NCI-H1105 (cell line): ENCODE results near the gene ALKAL2.
"Not testable (repeated sequence)": the region's sequence is repeated elsewhere in the genome, so short reads cannot be mapped to it uniquely, and the experiment has no call there.

Experiments used
- DNase-seq: peaks from one replicate; lab custom pipeline; 2025; lab: John Stamatoyannopoulos, UW

ALKAL2 gene

GRCh38 chr2:287911-288757 is at the start of gene ALKAL2:
Gene ALKAL2, minus strand, starts transcription at chr2:288091. Its CDS starts 256 bp downstream, at chr2:287835.
- DNase-seq: no peak

- DNase-seq: not testable (repeated sequence)
Observed at GRCh38 chr2:336949-337348, 49.1 kb upstream of the ALKAL2 start.

GRCh38 chr2:336360-336759 is 48.5 kb upstream of the ALKAL2 start:
- DNase-seq: no peak

- no peak for DNase-seq
Observed at GRCh38 chr2:332592-332991, 44.7 kb upstream of the ALKAL2 start.

GRCh38 chr2:328761-329160 is 40.9 kb upstream of the ALKAL2 start:
- no peak for DNase-seq

GRCh38 chr2:323035-323434 is 35.1 kb upstream of the ALKAL2 start:
- DNase-seq: no peak

GRCh38 chr2:322326-322725 is 34.4 kb upstream of the ALKAL2 start:
- no peak for DNase-seq

GRCh38 chr2:320561-320960 is 32.7 kb upstream of the ALKAL2 start:
- no peak for DNase-seq

- DNase-seq: no peak
Observed at GRCh38 chr2:319059-319600, 31.2 kb upstream of the ALKAL2 start.

- DNase-seq: no peak
Observed at GRCh38 chr2:317501-318424, 29.9 kb upstream of the ALKAL2 start.

GRCh38 chr2:316381-316780 is 28.5 kb upstream of the ALKAL2 start:
- no peak for DNase-seq

- DNase-seq: not testable (repeated sequence)
Observed at GRCh38 chr2:315925-316324, 28.0 kb upstream of the ALKAL2 start.

GRCh38 chr2:314561-315336 is 26.9 kb upstream of the ALKAL2 start:
- no peak for DNase-seq

GRCh38 chr2:313991-314390 is 26.1 kb upstream of the ALKAL2 start:
- DNase-seq: no peak

- no peak for DNase-seq
Observed at GRCh38 chr2:310994-311393, 23.1 kb upstream of the ALKAL2 start.

- DNase-seq: no peak
Observed at GRCh38 chr2:309954-310510, 22.1 kb upstream of the ALKAL2 start.

GRCh38 chr2:309148-309953 is 21.5 kb upstream of the ALKAL2 start:
- DNase-seq: no peak

- DNase-seq: no peak
Observed at GRCh38 chr2:305366-305765, 17.5 kb upstream of the ALKAL2 start.

- no peak for DNase-seq
Observed at GRCh38 chr2:296354-296753, 8.5 kb upstream of the ALKAL2 start.

- DNase-seq: no peak
Observed at GRCh38 chr2:295090-295489, 7.2 kb upstream of the ALKAL2 start.
